GM12878 (cell line): Measurements from ENCODE around the gene LSAMP. TPM values are rescaled to one million over a fixed set of nuclear protein-coding genes. Genes with fewer than 3 reads are reported as not detected.

ENCODE experiments used
- ATAC-seq: fragments of 200-7000 bp; cut with Tn5 transposase; 3 replicates; pipeline ENCODE4 v1.9.1; 2020; ENCODE audit warnings: mild to moderate bottlenecking, moderate library complexity
- BruUV-seq: library from RNA; stranded (reverse); fragments of 400-500 nt; replicated peaks from 2 replicates; lab custom pipeline; 2021; lab: Mats Ljungman, UMichigan
- CTCF ChIA-PET: fragments of 300-600 bp; sonication (Branson Sonifier 250); formaldehyde crosslinking; extraction: SDS; loops from one replicate; lab custom pipeline; 2021; ENCODE audit warnings: inconsistent platforms; lab: Yijun Ruan, JAX
- POLR2A ChIA-PET: fragments of 350-600 bp; formaldehyde crosslinking; extraction: SDS; loops from one replicate; lab custom pipeline; 2021; ENCODE audit warnings: inconsistent platforms; lab: Charles Lee
- RAD21 ChIA-PET: fragments of 300-600 bp; sonication (Branson Sonifier 250); formaldehyde crosslinking; loops from one replicate; lab custom pipeline; 2023; ENCODE audit warnings: antibody characterized with exemption; ENCODE audit not compliant: unreplicated experiment; lab: Charles Lee
- SMC1A ChIA-PET: fragments of 300-600 bp; sonication (Branson Sonifier 250); formaldehyde crosslinking; loops from one replicate; lab custom pipeline; 2023; ENCODE audit not compliant: unreplicated experiment, uncharacterized antibody; lab: Charles Lee
- DNase-seq: peaks from one replicate; pipeline ENCODE4 v3.0.0-alpha.2; 2011; ENCODE audit warnings: low read depth, low spot score
- FAIRE-seq: peaks from 3 replicates; lab custom pipeline; 2011; peaks lifted over from hg19 to GRCh38; lab: Jason Lieb, UNC
- H2AFZ ChIP-seq: 2 replicates; pipeline ENCODE4 v1.6.0; 2011; ENCODE audit warnings: low read depth, low read length, control low read depth; ENCODE audit not compliant: control insufficient read depth
- H3K27ac ChIP-seq: 2 replicates; pipeline ENCODE4 v1.5.1; 2011; ENCODE audit warnings: control low read depth; ENCODE audit not compliant: control insufficient read depth, insufficient read depth
- H3K27me3 ChIP-seq, 2 experiments: replicated peaks in 1 of 2; 2 replicates each; pipeline versions ENCODE4 v1.6.0 to v1.6.1; 2011; ENCODE audit warnings: low read length in 1 of 2; ENCODE audit not compliant: control insufficient read depth in 2 of 2, insufficient read depth in 2 of 2
- H3K36me3 ChIP-seq, 2 experiments: 2 replicates each; pipeline ENCODE4 v1.5.1; 2011; ENCODE audit warnings: low read length in 1 of 2; ENCODE audit not compliant: control insufficient read depth in 2 of 2, insufficient read depth in 2 of 2
- H3K4me1 ChIP-seq: 2 replicates; pipeline ENCODE4 v1.6.1; 2011; ENCODE audit warnings: mild to moderate bottlenecking, low read length, moderate library complexity, mixed read lengths; ENCODE audit not compliant: control insufficient read depth, insufficient read depth
- H3K4me2 ChIP-seq: 2 replicates; pipeline ENCODE4 v1.6.0; 2011; ENCODE audit warnings: control low read depth; ENCODE audit not compliant: control insufficient read depth, insufficient read depth
- H3K4me3 ChIP-seq: fragments of 200-600 bp; sonication (generic); 2 replicates; pipeline ENCODE4 v1.5.1; 2016
- H3K79me2 ChIP-seq: 2 replicates; pipeline ENCODE4 v1.6.0; 2011; ENCODE audit warnings: low read length; ENCODE audit not compliant: control insufficient read depth, insufficient read depth
- H3K9ac ChIP-seq: 2 replicates; pipeline ENCODE4 v1.8.0; 2011; ENCODE audit warnings: low read length, control low read depth, mixed read lengths; ENCODE audit not compliant: control insufficient read depth, insufficient read depth
- H3K9me3 ChIP-seq: replicated peaks from 3 replicates; pipeline ENCODE4 v1.5.1; 2011; ENCODE audit warnings: mild to moderate bottlenecking, low read length; ENCODE audit not compliant: control insufficient read depth, insufficient read depth
- H4K20me1 ChIP-seq: 2 replicates; pipeline ENCODE4 v1.6.0; 2011; ENCODE audit not compliant: control insufficient read depth, insufficient read depth
- BHLHE40 ChIP-seq, 2 experiments: fragments of 450-650 bp in 1 of 2; IDR thresholded peaks; 2 replicates each; pipeline ENCODE4 v1.6.1; 2011 to 2017; ENCODE audit warnings: low read depth in 2 of 2, borderline replicate concordance in 1 of 2, improper control_type of control experiment in 1 of 2, low read length in 1 of 2, mild to moderate bottlenecking in 1 of 2
- CBX5 ChIP-seq: sonication (generic); IDR thresholded peaks from 2 replicates; pipeline ENCODE4 v1.6.1; 2016; ENCODE audit warnings: low read depth, moderate library complexity, mild to moderate bottlenecking, inconsistent platforms
- ESRRA ChIP-seq: IDR thresholded peaks from 2 replicates; pipeline ENCODE4 v1.6.1; 2012; ENCODE audit warnings: mild to moderate bottlenecking, low read length, improper control_type of control experiment
- GABPA ChIP-seq: IDR thresholded peaks from 2 replicates; pipeline ENCODE4 v1.6.1; 2014; ENCODE audit warnings: antibody characterized with exemption, low read depth, mild to moderate bottlenecking, inconsistent platforms
- KAT2A ChIP-seq: conservative IDR thresholded peaks from 2 replicates; pipeline ENCODE4 v1.6.1; 2011; ENCODE audit warnings: low read depth, low read length; ENCODE audit not compliant: control insufficient read depth
- LARP7 ChIP-seq: fragments of 450-650 bp; IDR thresholded peaks from 2 replicates; pipeline ENCODE4 v1.6.1; 2017; ENCODE audit warnings: mild to moderate bottlenecking
- RAD21 ChIP-seq: IDR thresholded peaks from 2 replicates; pipeline ENCODE4 v1.6.1; 2011; ENCODE audit warnings: mild to moderate bottlenecking, low read depth, low read length, moderate library complexity; ENCODE audit not compliant: insufficient read depth
- WGBS: methylation state at CpG from one replicate; pipeline ENCODE4 v1.1.6; 2016; ENCODE audit warnings: low lambda C conversion rate; ENCODE audit not compliant: insufficient replicate concordance, insufficient coverage; ENCODE audit errors: missing lambda C conversion rate; 5-methylcytosine and 5-hydroxymethylcytosine counted together
- in situ Hi-C: fragments of 300-500 bp; cut with MboI; formaldehyde crosslinking; loops from 9 replicates; pipeline ENCODE4 v1.14.3; 2018; ENCODE audit warnings: mixed read lengths
- intact Hi-C: fragments of 100-400 bp; cut with micrococcal nuclease; formaldehyde crosslinking; loops from one replicate; pipeline ENCODE4 v1.14.2; 2022; ENCODE audit not compliant: unreplicated experiment
- polyA plus RNA-seq, 11 experiments: library from polyadenylated mRNA; depleted of rRNA in 4 of 11; unstranded in 6 of 11; stranded (reverse) in 5 of 11; fragments of >200 nt; fragmentation: Nextera tagmentation in 4 of 11; fragmentation: Illumina TruSeq in 1 of 11; extraction: Ambion mirVana in 4 of 11; extraction: Trizol in 1 of 11; gene quantifications; 1 replicate in 1 of 11; 2 replicates in 10 of 11; pipeline versions ENCODE4 v1.2.1 to v1.2.3, GENCODE V29; 2011 to 2016; ENCODE audit warnings: inconsistent platforms in 2 of 11, missing spikeins in 2 of 11, low read depth in 1 of 11
- total RNA-seq, 4 experiments: library from RNA; depleted of rRNA in 3 of 4; stranded (reverse); fragments of >200 nt in 3 of 4; fragmentation: Illumina TruSeq in 1 of 4; extraction: Trizol in 1 of 4; gene quantifications; 2 replicates each; pipeline versions ENCODE4 v1.2.1 to v1.2.3, GENCODE V29; 2013 to 2021
- TF ChIP-seq, protein P1 (sequence below), 3 experiments: IDR thresholded peaks in 2 of 3; conservative IDR thresholded peaks in 1 of 3; 2 replicates each; pipeline ENCODE4 v1.5.1; 2011; ENCODE audit warnings: low read depth in 3 of 3, low read length in 3 of 3, mild to moderate bottlenecking in 3 of 3, control low read depth in 2 of 3, moderate library complexity in 2 of 3, inconsistent platforms in 1 of 3, mixed read lengths in 1 of 3; ENCODE audit not compliant: control insufficient read depth in 2 of 3, insufficient read depth in 1 of 3; ENCODE audit errors: extremely low read depth in 1 of 3
- TF ChIP-seq, protein P2 (sequence below): IDR thresholded peaks from 2 replicates; pipeline ENCODE4 v1.6.1; 2011; ENCODE audit warnings: borderline replicate concordance, low read depth, mild to moderate bottlenecking, moderate library complexity, mixed read lengths, low read length; ENCODE audit not compliant: insufficient read depth; ENCODE audit errors: extremely low read length
- TF ChIP-seq, protein P3 (sequence below): IDR thresholded peaks from 2 replicates; pipeline ENCODE4 v1.6.1; 2011; ENCODE audit warnings: low read depth, low read length, improper control_type of control experiment, borderline replicate concordance

LSAMP gene
- total and polyA plus RNA-seq, 10 of the 15 experiments (the other 5 are each of a cell fraction or from before 2014, with no cell fraction given), result 2.0 to 12.7 (median 6.5) TPM

DNA sequence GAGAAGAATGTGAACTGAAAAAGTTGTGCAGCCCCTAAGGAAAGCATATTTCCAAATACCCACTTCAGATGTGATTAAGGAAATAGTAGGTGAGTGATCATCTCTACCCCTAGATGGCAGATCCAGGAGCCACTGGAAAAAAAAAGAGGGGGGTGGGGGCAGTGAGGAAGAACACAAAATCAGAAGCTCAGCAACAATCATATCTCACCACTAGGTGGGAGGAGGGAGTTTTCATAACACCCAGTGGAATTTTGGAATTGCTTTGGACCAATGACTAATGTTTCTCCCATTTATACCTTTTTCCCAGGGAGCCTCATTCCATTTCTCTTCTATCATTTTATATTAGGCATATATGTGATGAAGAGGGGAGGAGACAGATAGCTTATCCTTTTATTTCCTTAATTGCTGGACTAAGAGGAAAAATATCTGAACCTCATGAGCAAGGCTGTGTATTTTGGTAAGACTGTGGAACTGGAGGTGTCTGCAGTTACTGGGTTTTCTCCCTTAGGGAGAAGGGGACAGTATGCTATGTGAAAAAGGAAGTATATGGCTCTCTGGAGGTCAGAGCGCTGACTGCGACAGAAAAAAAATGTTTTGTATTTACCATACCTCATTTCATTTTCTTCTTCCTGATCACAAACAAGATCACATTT lies 458.6 kb downstream of the LSAMP start:
- Histone ChIP-seq H4K20me1 (no peaks in the 10 kb centered on the region), H3K27me3 (no peaks in the 10 kb centered on the region), H3K27ac (no peak overlapping the region), H3K4me3 (no peak overlapping the region), H3K9ac (no peak overlapping the region), H3K36me3 (no peaks in the 10 kb centered on the region), H2AFZ (no peak overlapping the region; the same call in 1 of the 2 replicates), H3K79me2 (no peaks in the 10 kb centered on the region), H3K4me1 (no peaks in the 10 kb centered on the region), H3K4me2 (peak overlapping the region; percentile 26; the same call in 1 of the 2 replicates), H3K9me3 (no peaks in the 10 kb centered on the region)
- SMC1A ChIA-PET, result interaction anchor here (0.9 to 6.6 kb wide), 11 partner anchors 8 to 466 kb away, joined by 3 to 41 read pairs (median 4); no protein-coding TSS in a partner anchor
- in situ Hi-C loops, result no loop called here
- WGBS, result 40% methylated on average over 2 of the region's 2 CpGs
- intact Hi-C loops, result loop anchor here (5.0 kb wide), 1 partner anchor 151 kb away; no protein-coding TSS in a partner anchor
- no peak for TF ChIP-seq GABPA
- TF ChIP-seq LARP7, result no peak
- peak; percentile 56 for TF ChIP-seq RAD21
- no peak for TF ChIP-seq CBX5
- no peak for TF ChIP-seq ESRRA
- TF ChIP-seq, protein P1, sequence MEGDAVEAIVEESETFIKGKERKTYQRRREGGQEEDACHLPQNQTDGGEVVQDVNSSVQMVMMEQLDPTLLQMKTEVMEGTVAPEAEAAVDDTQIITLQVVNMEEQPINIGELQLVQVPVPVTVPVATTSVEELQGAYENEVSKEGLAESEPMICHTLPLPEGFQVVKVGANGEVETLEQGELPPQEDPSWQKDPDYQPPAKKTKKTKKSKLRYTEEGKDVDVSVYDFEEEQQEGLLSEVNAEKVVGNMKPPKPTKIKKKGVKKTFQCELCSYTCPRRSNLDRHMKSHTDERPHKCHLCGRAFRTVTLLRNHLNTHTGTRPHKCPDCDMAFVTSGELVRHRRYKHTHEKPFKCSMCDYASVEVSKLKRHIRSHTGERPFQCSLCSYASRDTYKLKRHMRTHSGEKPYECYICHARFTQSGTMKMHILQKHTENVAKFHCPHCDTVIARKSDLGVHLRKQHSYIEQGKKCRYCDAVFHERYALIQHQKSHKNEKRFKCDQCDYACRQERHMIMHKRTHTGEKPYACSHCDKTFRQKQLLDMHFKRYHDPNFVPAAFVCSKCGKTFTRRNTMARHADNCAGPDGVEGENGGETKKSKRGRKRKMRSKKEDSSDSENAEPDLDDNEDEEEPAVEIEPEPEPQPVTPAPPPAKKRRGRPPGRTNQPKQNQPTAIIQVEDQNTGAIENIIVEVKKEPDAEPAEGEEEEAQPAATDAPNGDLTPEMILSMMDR (IDR thresholded peaks at IDR 0.05 in 2 of 3, conservative IDR thresholded peaks at IDR 0.05 in 1 of 3; ENCODE audit: control insufficient read depth in 2 of 3, extremely low read depth in 1 of 3, insufficient read depth in 1 of 3, low read depth in 3 of 3, low read length in 3 of 3), result peak; percentile 41 to 47 (median 41); a peak in 5 of 6 replicates
- no peak for TF ChIP-seq KAT2A
- TF ChIP-seq, protein P2, sequence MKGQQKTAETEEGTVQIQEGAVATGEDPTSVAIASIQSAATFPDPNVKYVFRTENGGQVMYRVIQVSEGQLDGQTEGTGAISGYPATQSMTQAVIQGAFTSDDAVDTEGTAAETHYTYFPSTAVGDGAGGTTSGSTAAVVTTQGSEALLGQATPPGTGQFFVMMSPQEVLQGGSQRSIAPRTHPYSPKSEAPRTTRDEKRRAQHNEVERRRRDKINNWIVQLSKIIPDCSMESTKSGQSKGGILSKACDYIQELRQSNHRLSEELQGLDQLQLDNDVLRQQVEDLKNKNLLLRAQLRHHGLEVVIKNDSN, result no peak
- no peak for TF ChIP-seq BHLHE40 (IDR thresholded peaks at IDR 0.05; ENCODE audit: borderline replicate concordance in 1 of 2, low read depth in 2 of 2, low read length in 1 of 2)
- TF ChIP-seq, protein P3, sequence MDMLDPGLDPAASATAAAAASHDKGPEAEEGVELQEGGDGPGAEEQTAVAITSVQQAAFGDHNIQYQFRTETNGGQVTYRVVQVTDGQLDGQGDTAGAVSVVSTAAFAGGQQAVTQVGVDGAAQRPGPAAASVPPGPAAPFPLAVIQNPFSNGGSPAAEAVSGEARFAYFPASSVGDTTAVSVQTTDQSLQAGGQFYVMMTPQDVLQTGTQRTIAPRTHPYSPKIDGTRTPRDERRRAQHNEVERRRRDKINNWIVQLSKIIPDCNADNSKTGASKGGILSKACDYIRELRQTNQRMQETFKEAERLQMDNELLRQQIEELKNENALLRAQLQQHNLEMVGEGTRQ, result no peak
- RAD21 ChIA-PET, result interaction anchor here (0.9 to 1.3 kb wide), 4 partner anchors 34 to 770 kb away, joined by 3 read pairs; no protein-coding TSS in a partner anchor
- DNase-seq, result no peak
- CTCF ChIA-PET, result interaction anchor here (0.7 to 2.6 kb wide), 14 partner anchors 8 to 247 kb away, joined by 3 to 17 read pairs (median 3); no protein-coding TSS in a partner anchor
- peak; percentile 54 for ATAC-seq
- FAIRE-seq, result no peak
- POLR2A ChIA-PET, result no interaction called here
- no TSS peak for BruUV-seq
